Progenitor cell of endocrine pancreas (in vitro differentiated cells): ENCODE results near the gene ADAMTS9. TPM values are rescaled to one million over a fixed set of nuclear protein-coding genes. Genes with fewer than 3 reads are reported as not detected.

Experiments
- DNase-seq: peaks from one replicate; pipeline ENCODE4 v3.0.0; 2021; ENCODE audit warnings: low spot score; ENCODE audit not compliant: unreplicated experiment
- H3K27ac Mint-ChIP-seq: 2 replicates; pipeline ENCODE4 v1.8.0; 2021; ENCODE audit warnings: mild to moderate bottlenecking, moderate library complexity, mixed read lengths
- H3K27me3 Mint-ChIP-seq: 2 replicates; pipeline ENCODE4 v1.8.0; 2021; ENCODE audit warnings: mixed read lengths
- H3K36me3 Mint-ChIP-seq: 2 replicates; pipeline ENCODE4 v1.8.0; 2022; ENCODE audit warnings: mixed read lengths; ENCODE audit not compliant: insufficient read depth
- H3K4me1 Mint-ChIP-seq: 2 replicates; pipeline ENCODE4 v1.8.0; 2021; ENCODE audit warnings: low read depth, mixed read lengths
- H3K4me3 Mint-ChIP-seq: 2 replicates; pipeline ENCODE4 v1.8.0; 2021; ENCODE audit warnings: low read depth, mild to moderate bottlenecking, moderate library complexity, mixed read lengths
- H3K9me3 Mint-ChIP-seq: 2 replicates; pipeline ENCODE4 v1.8.0; 2021; ENCODE audit warnings: low read depth, mixed read lengths
- CTCF ChIP-seq: fragments of 200-600 bp; sonication (generic); IDR thresholded peaks from one replicate; pipeline ENCODE4 v1.5.0; 2021; ENCODE audit warnings: antibody characterized with exemption, mild to moderate bottlenecking; ENCODE audit not compliant: unreplicated experiment
- total RNA-seq: library from RNA; stranded (reverse); gene quantifications from 2 replicates; pipeline ENCODE4 v1.2.1, GENCODE V29; 2021

ADAMTS9 gene
- total RNA-seq, 1 donor from 2014 or later = 54.2 TPM

- no peaks in the 10 kb centered on the region for H3K9me3 Mint-ChIP-seq
- no peak for DNase-seq
- no peak for TF ChIP-seq CTCF
- no peaks in the 10 kb centered on the region for H3K27me3 Mint-ChIP-seq
- H3K36me3 Mint-ChIP-seq = peaks cover 25% of the 10 kb centered on the region
- peaks cover 11% of the 10 kb centered on the region for H3K4me1 Mint-ChIP-seq
- no peak overlapping the region for H3K4me3 Mint-ChIP-seq
- H3K27ac Mint-ChIP-seq = no peak overlapping the region
Measured at GRCh38 chr3:64561325-64561843, 126.4 kb downstream of the ADAMTS9 start.

GRCh38 chr3:64560791-64561190 lies 127.0 kb downstream of the ADAMTS9 start:
- H3K27me3 Mint-ChIP-seq = no peaks in the 10 kb centered on the region
- H3K4me3 Mint-ChIP-seq = no peak overlapping the region
- H3K4me1 Mint-ChIP-seq = peaks cover 9% of the 10 kb centered on the region
- H3K9me3 Mint-ChIP-seq = no peaks in the 10 kb centered on the region
- TF ChIP-seq CTCF = no peak
- peaks cover 27% of the 10 kb centered on the region for H3K36me3 Mint-ChIP-seq
- DNase-seq = no peak
- H3K27ac Mint-ChIP-seq = no peak overlapping the region

- no peak for DNase-seq
- Mint-ChIP-seq H3K27ac (no peak overlapping the region), H3K4me1 (peaks cover 7% of the 10 kb centered on the region), H3K36me3 (peaks cover 34% of the 10 kb centered on the region), H3K9me3 (no peaks in the 10 kb centered on the region), H3K27me3 (no peaks in the 10 kb centered on the region), H3K4me3 (no peak overlapping the region)
- TF ChIP-seq CTCF = no peak
Measured at GRCh38 chr3:64559588-64559987, 128.2 kb downstream of the ADAMTS9 start.

GRCh38 chr3:64556046-64556445 lies 131.8 kb downstream of the ADAMTS9 start:
- TF ChIP-seq CTCF = no peak
- no peaks in the 10 kb centered on the region for H3K27me3 Mint-ChIP-seq
- peaks cover 19% of the 10 kb centered on the region for H3K4me1 Mint-ChIP-seq
- H3K36me3 Mint-ChIP-seq = peaks cover 31% of the 10 kb centered on the region
- no peak overlapping the region for H3K27ac Mint-ChIP-seq
- no peak overlapping the region for H3K4me3 Mint-ChIP-seq
- H3K9me3 Mint-ChIP-seq = no peaks in the 10 kb centered on the region
- no peak for DNase-seq

GRCh38 chr3:64555351-64555750 lies 132.4 kb downstream of the ADAMTS9 start:
- H3K27ac Mint-ChIP-seq = no peak overlapping the region
- no peaks in the 10 kb centered on the region for H3K27me3 Mint-ChIP-seq
- TF ChIP-seq CTCF = no peak
- no peak for DNase-seq
- H3K4me3 Mint-ChIP-seq = no peak overlapping the region
- peaks cover 35% of the 10 kb centered on the region for H3K36me3 Mint-ChIP-seq
- peaks cover 19% of the 10 kb centered on the region for H3K4me1 Mint-ChIP-seq
- H3K9me3 Mint-ChIP-seq = no peaks in the 10 kb centered on the region
